OCI-LY7 (cell line): ENCODE results near the gene MGAT5B.

Experiments
- CTCF ChIP-seq: fragments of 200-600 bp; sonication (generic); conservative IDR thresholded peaks from 2 replicates; pipeline ENCODE4 v1.5.1; 2014; ENCODE audit warnings: mild to moderate bottlenecking, antibody characterized with exemption, low read length, moderate library complexity, mixed read lengths
- EZH2phosphoT487 ChIP-seq: fragments of 200-600 bp; sonication (generic); IDR thresholded peaks from 2 replicates; pipeline ENCODE4 v1.6.1; 2018; ENCODE audit warnings: low read depth, borderline replicate concordance, mild to moderate bottlenecking, mixed run types, antibody characterized with exemption, low read length, moderate library complexity, mixed read lengths

- no peak for TF ChIP-seq CTCF
- no peak for TF ChIP-seq EZH2phosphoT487
These were observed 36.8 kb downstream of the MGAT5B start for GRCh38 chr17:76905036-76905435.
